Stomach (tissue), 9 donors: ENCODE data around the gene DNASE1L3. TPM values are rescaled to one million over a fixed set of nuclear protein-coding genes. Genes with fewer than 3 reads are reported as not detected.

Source experiments
- DNase-seq, 2 donors: peaks; one replicate each; pipeline versions ENCODE4 v3.0.0 to v3.0.0-alpha.2; 2013 to 2019
- H3K27ac ChIP-seq, 5 donors: fragments of 200-600 bp in 4 of 5; sonication (generic) in 4 of 5; one replicate each; pipeline ENCODE4 v1.5.1; 2013 to 2019; ENCODE audit warnings: mild to moderate bottlenecking in 1 of 5, moderate library complexity in 1 of 5
- H3K27me3 ChIP-seq, 3 donors: fragments of 200-600 bp; sonication (generic); one replicate each; pipeline ENCODE4 v1.5.1; 2017 to 2019; ENCODE audit warnings: mixed run types in 1 of 3
- H3K36me3 ChIP-seq, 4 donors: fragments of 200-600 bp; sonication (generic); 1 replicate in 3 of 4; 2 replicates in 1 of 4; pipeline ENCODE4 v1.5.1; 2016 to 2019
- H3K4me1 ChIP-seq, 4 donors: fragments of 200-600 bp; sonication (generic); one replicate each; pipeline ENCODE4 v1.5.1; 2016 to 2019
- H3K4me3 ChIP-seq, 4 donors: fragments of 200-600 bp; sonication (generic) in 3 of 4; one replicate each; pipeline ENCODE4 v1.5.1; 2016 to 2019; ENCODE audit warnings: mild to moderate bottlenecking in 1 of 4
- H3K9me3 ChIP-seq, 4 donors: fragments of 200-600 bp; sonication (generic); one replicate each; pipeline ENCODE4 v1.5.1; 2016 to 2019
- CTCF ChIP-seq, 7 experiments: fragments of 450-650 bp in 4 of 7; fragments of 200-600 bp in 3 of 7; sonication (generic) in 3 of 7; IDR thresholded peaks; one replicate each; pipeline ENCODE4 v1.5.1; 2016 to 2019; ENCODE audit warnings: antibody characterized with exemption in 7 of 7, control low read depth in 2 of 7, mild to moderate bottlenecking in 1 of 7
- EP300 ChIP-seq: sonication (generic); formaldehyde crosslinking; IDR thresholded peaks from one replicate; pipeline ENCODE4 v1.6.1; 2017; ENCODE audit warnings: antibody characterized with exemption
- POLR2A ChIP-seq, 4 donors: fragments of 450-650 bp; IDR thresholded peaks; one replicate each; pipeline ENCODE4 v1.6.1; 2016; ENCODE audit warnings: antibody characterized with exemption in 4 of 4, control low read depth in 2 of 4, mild to moderate bottlenecking in 1 of 4, moderate library complexity in 1 of 4
- POLR2AphosphoS5 ChIP-seq, 3 donors: sonication (generic); formaldehyde crosslinking; IDR thresholded peaks; one replicate each; pipeline ENCODE4 v1.6.1; 2016; ENCODE audit warnings: antibody characterized with exemption in 3 of 3
- WGBS, 5 donors: extraction: QIAGEN DNeasy Blood & Tissue Kit in 3 of 5; methylation state at CpG; one replicate each; pipeline versions ENCODE4 v1.1.5 to v1.1.7; 2013 to 2018; 5-methylcytosine and 5-hydroxymethylcytosine counted together
- intact Hi-C: fragments of 100-400 bp; cut with DNase I; formaldehyde crosslinking; loops from one replicate; pipeline ENCODE4 v1.15.1; 2023; ENCODE audit warnings: low total_unique reads
- polyA plus RNA-seq, 3 donors: library from polyadenylated mRNA; stranded (reverse); fragments of 200-250 nt; gene quantifications; one replicate each; pipeline ENCODE4 v1.2.3, GENCODE V29; 2013
- total RNA-seq, 5 donors: library from RNA; depleted of rRNA; stranded (reverse); fragments of >200 nt; gene quantifications; one replicate each; pipeline versions ENCODE4 v1.1.0 to v1.2.3, GENCODE V29; 2014 to 2016
- donor health status: healthy with polysubstance abuse.
- donor health status: Bipolar disorder and iron deficiency.
- donor health status: healthy.

Gene DNASE1L3
- total and polyA plus RNA-seq, 8 donors, result 0.43 to 10.4 (median 3.1) TPM; not detected in 2

- no peaks in the 10 kb centered on the region for H3K9me3 ChIP-seq
- no peak for DNase-seq
- no peaks in the 10 kb centered on the region for H3K27me3 ChIP-seq
- TF ChIP-seq CTCF (IDR thresholded peaks at IDR 0.05) (no peak), EP300 (no peak), POLR2A (IDR thresholded peaks at IDR 0.05) (no peak), POLR2AphosphoS5 (IDR thresholded peaks at IDR 0.05) (no peak)
- 94 to 100% (median 96%) methylated on average over 4 of the region's 4 CpGs for WGBS, 5 donors
- no peak overlapping the region for H3K27ac ChIP-seq
- intact Hi-C loops, result no loop called here
- no peak overlapping the region for H3K4me3 ChIP-seq
- peaks cover 0 to 11% (median 5%) of the 10 kb centered on the region in 4 donors for H3K4me1 ChIP-seq
- peaks cover 10 to 46% (median 43%) of the 10 kb centered on the region in 4 donors for H3K36me3 ChIP-seq
Measured at GRCh38 chr3:58256511-58256910, 45.7 kb upstream of the DNASE1L3 start.

- no peak overlapping the region for H3K27ac ChIP-seq
- intact Hi-C loops, result no loop called here
- WGBS, 5 donors, result 87 to 96% (median 89%) methylated on average over 1 of the region's 1 CpG
Measured at GRCh38 chr3:58256061-58256460, 45.3 kb upstream of the DNASE1L3 start.

GRCh38 chr3:58254144-58254543 lies 43.4 kb upstream of the DNASE1L3 start:
- intact Hi-C loops, result no loop called here
- Histone ChIP-seq H3K27me3 (no peaks in the 10 kb centered on the region), H3K27ac (no peak overlapping the region), H3K4me3 (no peak overlapping the region), H3K36me3 (peaks cover 10 to 31% (median 27%) of the 10 kb centered on the region in 4 donors), H3K4me1 (peaks cover 0 to 35% (median 10%) of the 10 kb centered on the region in 4 donors), H3K9me3 (no peaks in the 10 kb centered on the region)
- 87 to 89% (median 89%) methylated on average over 4 of the region's 4 CpGs for WGBS, 5 donors
- TF ChIP-seq EP300 (no peak), CTCF (IDR thresholded peaks at IDR 0.05) (no peak), POLR2A (IDR thresholded peaks at IDR 0.05) (no peak), POLR2AphosphoS5 (IDR thresholded peaks at IDR 0.05) (no peak)
- DNase-seq, result no peak

More at GRCh38 chr3:58256061-58256460, 45.3 kb upstream of the DNASE1L3 start:
- Histone ChIP-seq H3K9me3 (no peaks in the 10 kb centered on the region), H3K4me1 (peaks cover 0 to 16% (median 5%) of the 10 kb centered on the region in 4 donors), H3K36me3 (peaks cover 10 to 46% (median 41%) of the 10 kb centered on the region in 4 donors), H3K27me3 (no peaks in the 10 kb centered on the region), H3K4me3 (no peak overlapping the region)
- TF ChIP-seq CTCF (IDR thresholded peaks at IDR 0.05) (no peak), POLR2A (IDR thresholded peaks at IDR 0.05) (no peak)
- DNase-seq, result no peak

GRCh38 chr3:58251631-58252035 lies 40.9 kb upstream of the DNASE1L3 start:
- H3K9me3 ChIP-seq, result no peaks in the 10 kb centered on the region
- no peak overlapping the region for H3K27ac ChIP-seq
- no peaks in the 10 kb centered on the region for H3K27me3 ChIP-seq
- peaks cover 0 to 5% (median 3%) of the 10 kb centered on the region in 4 donors for H3K36me3 ChIP-seq
- no peak for DNase-seq
- TF ChIP-seq POLR2A (IDR thresholded peaks at IDR 0.05), result no peak
- no peak for TF ChIP-seq POLR2AphosphoS5 (IDR thresholded peaks at IDR 0.05)
- no peak for TF ChIP-seq CTCF (IDR thresholded peaks at IDR 0.05)
- no peak for TF ChIP-seq EP300
- 84 to 97% (median 94%) methylated on average over 3 of the region's 3 CpGs for WGBS, 5 donors
- intact Hi-C loops, result no loop called here
- peaks cover 0 to 44% (median 11%) of the 10 kb centered on the region in 4 donors for H3K4me1 ChIP-seq
- no peak overlapping the region for H3K4me3 ChIP-seq
